Activated CD8-positive, alpha-beta T cell treated with anti-CD3 and anti-CD28 coated beads, Interleukin-2, amount 10 ng/mL, durations not matched to agents 7 days and 5 days (primary cell): Measurements from ENCODE around the gene KCNG4. TPM values are rescaled to one million over a fixed set of nuclear protein-coding genes. Genes with fewer than 3 reads are reported as not detected.
"Not testable (repeated sequence)": the region's sequence is repeated elsewhere in the genome, so short reads cannot be mapped to it uniquely, and the experiment has no call there.

Experiments
- ATAC-seq: fragments of 150-1000 bp; cut with Tn5 transposase; one replicate; pipeline ENCODE4 v1.10.0; 2021; ENCODE audit warnings: moderate library complexity
- CTCF ChIA-PET: fragments of 350-600 bp; sonication (Branson Sonifier 250); formaldehyde crosslinking; loops from one replicate; lab custom pipeline; 2021; ENCODE audit warnings: antibody characterized with exemption; lab: Charles Lee
- POLR2A ChIA-PET: fragments of 350-600 bp; sonication (Branson Sonifier 250); formaldehyde crosslinking; loops from one replicate; lab custom pipeline; 2021; ENCODE audit warnings: antibody characterized with exemption; lab: Charles Lee
- DNase-seq: peaks from one replicate; pipeline ENCODE4 v3.0.0-alpha.2; 2020
- H3K27ac Mint-ChIP-seq: one replicate; pipeline ENCODE4 v1.8.0; 2021; ENCODE audit warnings: mild to moderate bottlenecking, mixed read lengths
- H3K27me3 Mint-ChIP-seq: one replicate; pipeline ENCODE4 v1.8.0; 2021; ENCODE audit warnings: low read depth, mixed read lengths
- H3K36me3 Mint-ChIP-seq: one replicate; pipeline ENCODE4 v1.8.0; 2021; ENCODE audit warnings: low read depth, mixed read lengths
- H3K4me1 Mint-ChIP-seq: one replicate; pipeline ENCODE4 v1.8.0; 2021; ENCODE audit warnings: low read depth, mixed read lengths
- H3K4me3 Mint-ChIP-seq: one replicate; pipeline ENCODE4 v1.8.0; 2021; ENCODE audit warnings: mild to moderate bottlenecking, mixed read lengths
- H3K9me3 Mint-ChIP-seq: one replicate; pipeline ENCODE4 v1.8.0; 2022; ENCODE audit warnings: mixed read lengths; ENCODE audit not compliant: insufficient read depth
- total RNA-seq, 2 experiments: library from RNA; stranded (reverse); gene quantifications; one replicate each; pipeline ENCODE4 v1.2.3, GENCODE V29; 2021

KCNG4 gene
- total RNA-seq, 2 experiments from 2014 or later = not detected

- POLR2A ChIA-PET = no interaction called here
- ATAC-seq (no peak), DNase-seq (no peak)
- CTCF ChIA-PET = no interaction called here
- Mint-ChIP-seq H3K36me3 (no peaks in the 10 kb centered on the region), H3K4me3 (no peak overlapping the region), H3K4me1 (no peaks in the 10 kb centered on the region), H3K9me3 (no peaks in the 10 kb centered on the region), H3K27ac (no peak overlapping the region), H3K27me3 (peaks cover 11% of the 10 kb centered on the region)
These were observed 11.5 kb downstream of the KCNG4 start for GRCh38 chr16:84228256-84228838.

- Mint-ChIP-seq H3K27ac (no peak overlapping the region), H3K4me3 (no peak overlapping the region), H3K27me3 (peaks cover 11% of the 10 kb centered on the region), H3K4me1 (no peaks in the 10 kb centered on the region), H3K9me3 (no peaks in the 10 kb centered on the region), H3K36me3 (no peaks in the 10 kb centered on the region)
- ChIA-PET POLR2A (no interaction called here), CTCF (interaction anchor here (1.8 kb wide), 1 partner anchor 99 kb away, joined by 4 read pairs; no protein-coding TSS in a partner anchor)
- no peak for ATAC-seq
- DNase-seq = no peak
These were observed 12.3 kb downstream of the KCNG4 start for GRCh38 chr16:84227548-84227947.

- CTCF ChIA-PET = interaction anchor here (1.8 kb wide), 1 partner anchor 101 kb away, joined by 4 read pairs; no protein-coding TSS in a partner anchor
- Mint-ChIP-seq H3K9me3 (no peaks in the 10 kb centered on the region), H3K36me3 (no peaks in the 10 kb centered on the region), H3K27me3 (peaks cover 7% of the 10 kb centered on the region), H3K4me3 (no peak overlapping the region), H3K27ac (no peak overlapping the region), H3K4me1 (no peaks in the 10 kb centered on the region)
- ATAC-seq (no peak), DNase-seq (no peak)
- POLR2A ChIA-PET = no interaction called here
These were observed 13.8 kb downstream of the KCNG4 start for GRCh38 chr16:84226026-84226425.

- Mint-ChIP-seq H3K4me1 (no peaks in the 10 kb centered on the region), H3K27ac (no peak overlapping the region), H3K27me3 (peaks cover 7% of the 10 kb centered on the region), H3K4me3 (no peak overlapping the region), H3K36me3 (no peaks in the 10 kb centered on the region), H3K9me3 (no peaks in the 10 kb centered on the region)
- ATAC-seq (no peak), DNase-seq (no peak)
- ChIA-PET CTCF (no interaction called here), POLR2A (no interaction called here)
These were observed 14.2 kb downstream of the KCNG4 start for GRCh38 chr16:84225571-84225970.

- no peak for DNase-seq
- Mint-ChIP-seq H3K4me3 (no peak overlapping the region), H3K4me1 (no peaks in the 10 kb centered on the region), H3K27ac (no peak overlapping the region), H3K27me3 (peaks cover 7% of the 10 kb centered on the region), H3K36me3 (no peaks in the 10 kb centered on the region), H3K9me3 (no peaks in the 10 kb centered on the region)
- POLR2A ChIA-PET = no interaction called here
- CTCF ChIA-PET = no interaction called here
- no peak for ATAC-seq
These were observed 14.7 kb downstream of the KCNG4 start for GRCh38 chr16:84225126-84225525.

- Mint-ChIP-seq H3K4me1 (no peaks in the 10 kb centered on the region), H3K27me3 (peaks cover 7% of the 10 kb centered on the region), H3K9me3 (no peaks in the 10 kb centered on the region), H3K27ac (no peak overlapping the region), H3K4me3 (no peak overlapping the region), H3K36me3 (no peaks in the 10 kb centered on the region)
- ChIA-PET CTCF (no interaction called here), POLR2A (no interaction called here)
- ATAC-seq = no peak
- DNase-seq = no peak
These were observed 15.3 kb downstream of the KCNG4 start for GRCh38 chr16:84224554-84224953.

GRCh38 chr16:84223456-84223855, 16.4 kb downstream of the KCNG4 start:
- ATAC-seq (no peak), DNase-seq (no peak)
- H3K27ac Mint-ChIP-seq = no peak overlapping the region
- no peaks in the 10 kb centered on the region for H3K36me3 Mint-ChIP-seq
- peaks cover 7% of the 10 kb centered on the region for H3K27me3 Mint-ChIP-seq
- no peaks in the 10 kb centered on the region for H3K4me1 Mint-ChIP-seq
- H3K9me3 Mint-ChIP-seq = no peaks in the 10 kb centered on the region
- H3K4me3 Mint-ChIP-seq = no peak overlapping the region
- ChIA-PET POLR2A (no interaction called here), CTCF (no interaction called here)

GRCh38 chr16:84220851-84221250, 19.0 kb downstream of the KCNG4 start:
- ChIA-PET POLR2A (no interaction called here), CTCF (no interaction called here)
- Mint-ChIP-seq H3K36me3 (no peaks in the 10 kb centered on the region), H3K27me3 (peaks cover 6% of the 10 kb centered on the region), H3K4me3 (no peak overlapping the region), H3K4me1 (no peaks in the 10 kb centered on the region), H3K9me3 (no peaks in the 10 kb centered on the region), H3K27ac (no peak overlapping the region)
- DNase-seq (no peak), ATAC-seq (no peak)

GRCh38 chr16:84218956-84219355, 20.9 kb downstream of the KCNG4 start:
- ATAC-seq (no peak), DNase-seq (no peak)
- Mint-ChIP-seq H3K4me1 (no peaks in the 10 kb centered on the region), H3K36me3 (no peaks in the 10 kb centered on the region), H3K9me3 (no peaks in the 10 kb centered on the region), H3K4me3 (no peak overlapping the region), H3K27ac (no peak overlapping the region), H3K27me3 (peaks cover 2% of the 10 kb centered on the region)
- ChIA-PET CTCF (no interaction called here), POLR2A (no interaction called here)

- ChIA-PET POLR2A (no interaction called here), CTCF (no interaction called here)
- Mint-ChIP-seq H3K27ac (no peak overlapping the region), H3K9me3 (no peaks in the 10 kb centered on the region), H3K36me3 (no peaks in the 10 kb centered on the region), H3K27me3 (peaks cover 2% of the 10 kb centered on the region), H3K4me1 (no peaks in the 10 kb centered on the region), H3K4me3 (no peak overlapping the region)
- ATAC-seq = no peak
- DNase-seq = no peak
These were observed 21.5 kb downstream of the KCNG4 start for GRCh38 chr16:84218176-84218823.

- H3K9me3 Mint-ChIP-seq, POLR2A ChIA-PET, H3K4me3 Mint-ChIP-seq, H3K36me3 Mint-ChIP-seq, H3K27ac Mint-ChIP-seq, H3K27me3 Mint-ChIP-seq, H3K4me1 Mint-ChIP-seq, DNase-seq, ATAC-seq: not testable (repeated sequence)
- CTCF ChIA-PET = interaction anchor here (0.6 kb wide), 1 partner anchor 30 kb away, joined by 3 read pairs; no protein-coding TSS in a partner anchor
These were observed 23.7 kb downstream of the KCNG4 start for GRCh38 chr16:84216144-84216543.

- no peak for DNase-seq
These were observed 24.3 kb downstream of the KCNG4 start for GRCh38 chr16:84215531-84215930.

More at GRCh38 chr16:84215531-84215930, 24.3 kb downstream of the KCNG4 start:
- ATAC-seq = no peak
- Mint-ChIP-seq H3K27ac (no peak overlapping the region), H3K27me3 (peaks cover 2% of the 10 kb centered on the region), H3K4me1 (no peaks in the 10 kb centered on the region), H3K4me3 (no peak overlapping the region), H3K36me3 (no peaks in the 10 kb centered on the region), H3K9me3 (no peaks in the 10 kb centered on the region)
- CTCF ChIA-PET = no interaction called here
- POLR2A ChIA-PET = no interaction called here
